NCI-H2227 treated with DMSO at 0.1 percent for 48 hours (cell line): ENCODE results near the gene TRPC4AP.
"Not testable (repeated sequence)": the region's sequence is repeated elsewhere in the genome, so short reads cannot be mapped to it uniquely, and the experiment has no call there.

Experiments
- DNase-seq: peaks from one replicate; lab custom pipeline; 2025; lab: John Stamatoyannopoulos, UW

TRPC4AP gene

DNA sequence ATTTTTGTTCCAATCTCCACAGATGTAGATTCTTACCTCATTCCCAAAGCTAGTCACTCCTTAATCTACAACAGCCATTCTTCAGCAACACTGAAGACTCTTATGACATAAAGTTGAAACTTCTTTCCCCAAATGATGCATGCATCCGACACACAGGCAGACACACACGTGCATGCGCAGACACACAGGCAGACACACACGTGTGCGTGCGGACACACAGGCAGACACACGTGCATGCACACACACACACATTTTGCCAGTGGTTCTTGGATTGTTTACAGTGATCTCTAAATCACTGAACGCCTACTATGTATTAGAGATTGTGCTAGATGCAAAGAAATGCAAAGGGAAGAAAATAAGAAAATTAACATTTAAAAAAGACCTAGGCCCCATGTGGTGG, 9.0 kb upstream of the TRPC4AP start:
- no peak for DNase-seq

DNA sequence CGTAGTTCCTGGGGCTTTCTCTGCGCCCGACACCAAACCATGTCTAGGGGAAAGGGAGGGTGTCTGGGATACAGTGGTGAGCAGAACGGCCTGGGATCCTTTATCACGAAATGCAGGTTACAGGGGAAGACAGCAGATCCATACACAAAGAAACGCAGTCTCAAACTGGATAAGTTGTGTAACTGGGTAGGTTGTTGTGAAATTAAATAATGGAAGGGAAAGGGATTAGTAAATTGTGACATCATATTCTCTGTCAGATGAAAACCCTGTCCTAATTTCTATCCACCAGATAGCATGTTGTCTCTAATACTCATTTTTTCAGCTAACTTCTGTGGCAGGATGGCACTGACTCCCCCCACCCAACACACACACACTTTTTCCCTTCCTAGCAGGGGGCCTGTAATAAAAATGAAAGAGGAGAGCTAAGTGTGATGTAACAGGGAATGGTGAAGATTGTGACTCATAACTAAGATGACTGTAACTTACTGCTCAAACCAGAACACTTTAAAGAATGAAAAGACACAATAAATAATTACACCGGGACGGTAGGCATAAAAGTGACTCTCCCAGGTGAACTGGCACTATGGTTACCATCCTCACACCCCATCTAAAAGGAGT, 769 bp upstream of the TRPC4AP start:
- DNase-seq = no peak

DNA sequence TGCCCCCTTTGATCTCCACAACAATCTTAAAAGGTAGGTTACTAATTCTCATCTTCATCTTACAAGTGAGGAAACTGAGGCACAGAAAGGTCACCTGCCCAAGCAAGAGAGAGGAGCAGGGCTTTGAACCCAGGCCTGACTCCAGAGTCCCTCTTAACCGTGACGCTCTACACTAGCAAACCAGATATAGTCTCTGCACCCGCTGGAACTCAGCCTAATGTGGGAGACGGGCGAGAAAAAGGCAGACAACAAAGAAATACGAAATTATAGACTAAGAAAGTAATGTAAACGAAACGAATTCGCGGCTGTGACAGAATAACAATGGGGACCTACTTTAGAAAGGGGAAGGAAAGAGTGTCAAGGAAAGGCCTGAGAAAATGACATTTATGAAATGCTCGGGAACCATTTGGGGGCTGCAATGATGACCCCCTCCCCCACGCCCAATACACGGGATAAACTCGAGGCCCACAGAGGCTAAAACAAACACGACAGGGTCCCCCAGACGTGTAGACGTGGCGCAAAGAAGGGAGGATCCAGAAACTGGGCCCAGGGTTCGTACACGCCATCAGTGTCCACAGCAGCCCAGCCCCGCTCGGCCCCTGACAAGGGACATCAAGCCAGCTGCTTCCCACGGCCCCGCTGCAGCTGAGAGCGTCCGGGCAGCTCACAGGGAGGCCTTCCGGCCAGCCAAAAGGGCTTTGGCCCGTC, 637 bp downstream of the TRPC4AP start:
- DNase-seq = no peak

DNA sequence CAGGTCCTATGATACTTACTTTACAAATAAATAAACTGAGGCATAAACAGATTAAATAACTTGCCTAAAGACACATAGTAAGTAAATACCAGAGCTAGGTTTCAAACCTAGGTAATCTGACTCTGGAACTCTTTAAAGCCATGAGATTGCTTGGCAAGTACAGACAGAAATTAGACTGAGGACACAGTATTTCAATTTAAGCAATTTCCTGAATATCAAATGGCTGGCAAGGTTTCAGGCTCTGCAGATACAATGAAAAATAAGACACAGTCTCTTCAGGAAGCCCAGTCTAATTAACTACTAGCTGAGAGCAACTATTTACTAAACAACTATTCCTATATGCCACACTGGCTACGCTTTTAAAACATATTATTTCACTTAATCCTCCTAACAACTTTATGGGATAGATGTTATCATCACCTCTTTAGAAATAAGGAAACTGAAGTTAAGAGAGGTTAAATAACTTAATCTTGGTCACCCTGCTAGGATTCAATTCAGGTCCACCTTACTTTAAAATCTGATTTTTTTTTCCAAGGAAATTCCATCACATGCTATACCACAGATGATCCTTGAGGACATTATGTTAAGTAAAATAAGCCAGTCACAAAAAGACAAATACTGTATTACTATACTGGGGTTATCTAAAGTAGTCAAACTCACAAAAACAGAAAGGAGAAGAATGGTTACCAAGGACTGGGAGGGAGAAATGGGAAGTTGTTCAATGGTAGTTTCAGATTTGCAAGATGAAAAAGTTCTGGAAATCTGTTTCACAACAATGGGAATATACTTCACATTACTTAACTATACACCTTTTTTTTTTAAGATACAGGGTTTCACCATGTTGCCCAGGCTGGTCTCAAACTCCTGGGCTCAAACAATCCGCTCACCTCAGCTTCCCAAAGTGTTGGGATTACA, 4.1 kb downstream of the TRPC4AP start:
- DNase-seq = no peak

DNA sequence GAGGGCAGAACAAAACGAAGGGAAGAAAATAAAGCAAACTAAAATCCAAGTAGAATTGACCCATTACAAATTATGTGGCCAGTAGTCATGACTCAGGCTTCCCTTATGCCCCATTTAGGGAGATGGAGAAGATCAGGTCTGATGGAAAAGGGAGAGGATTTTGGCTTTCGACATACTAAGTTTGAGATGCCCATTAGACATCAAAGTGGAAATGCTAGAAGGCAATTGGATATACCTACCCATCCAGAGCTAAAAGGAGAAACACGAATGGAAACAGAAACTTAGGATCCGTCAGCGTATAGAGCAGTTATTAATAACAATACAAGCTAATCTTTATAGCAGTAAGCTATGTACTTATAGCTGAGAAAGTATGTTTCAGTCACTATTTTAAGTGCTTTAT, 4.8 kb downstream of the TRPC4AP start:
- no peak for DNase-seq

DNA sequence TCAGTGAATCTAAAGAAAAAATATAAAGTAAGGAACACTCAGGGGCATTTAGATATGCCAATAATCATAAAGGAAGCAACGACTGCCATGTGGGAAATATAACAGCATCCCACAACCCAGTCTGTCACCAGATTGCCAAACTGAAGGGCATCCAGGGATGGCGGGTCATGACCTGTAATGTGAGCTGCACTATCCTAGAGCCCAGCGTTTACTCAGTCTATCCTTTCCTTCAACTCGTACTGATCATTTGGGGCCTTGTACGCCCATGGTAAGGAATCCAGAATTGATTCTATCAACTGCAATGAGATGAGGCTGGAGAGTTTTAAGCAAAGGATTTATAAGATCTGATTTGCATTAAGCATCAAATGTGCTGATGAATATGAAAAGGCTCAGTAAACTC, 5.3 kb downstream of the TRPC4AP start:
- no peak for DNase-seq

DNA sequence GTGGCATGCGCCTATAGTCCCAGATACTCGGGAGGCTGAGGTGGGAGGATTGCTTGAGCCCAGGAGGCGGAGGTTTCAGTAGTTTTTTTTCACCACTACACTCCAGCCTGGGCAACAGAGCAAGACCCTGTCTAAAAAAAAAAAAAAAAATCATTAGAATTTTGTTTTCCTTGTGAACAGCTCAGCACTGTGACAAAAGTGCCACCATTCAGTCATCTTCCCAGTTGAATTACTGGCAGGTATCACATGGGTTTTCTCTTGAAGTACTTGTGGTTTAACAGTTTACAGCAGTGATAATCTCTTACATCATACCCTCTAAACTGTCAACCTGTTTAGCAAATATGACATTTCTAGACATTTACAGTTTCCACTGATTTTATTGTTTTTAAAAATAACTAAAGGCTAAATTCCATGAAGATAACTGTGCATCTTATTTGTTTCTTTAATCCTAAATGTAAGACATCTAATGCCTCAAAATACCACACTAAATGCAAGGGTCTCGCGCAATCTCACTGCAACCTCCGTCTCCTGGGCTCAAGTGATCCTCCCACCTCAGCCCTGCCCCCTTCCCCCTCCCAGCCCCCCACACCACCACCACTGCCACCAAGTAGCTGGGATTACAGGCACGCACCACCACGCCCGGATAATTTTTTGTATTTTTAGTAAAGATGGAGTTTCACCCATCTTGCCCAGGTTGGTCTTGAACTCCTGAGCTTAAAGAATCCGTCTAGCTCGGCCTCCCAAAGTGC, 7.0 kb downstream of the TRPC4AP start:
- no peak for DNase-seq

DNA sequence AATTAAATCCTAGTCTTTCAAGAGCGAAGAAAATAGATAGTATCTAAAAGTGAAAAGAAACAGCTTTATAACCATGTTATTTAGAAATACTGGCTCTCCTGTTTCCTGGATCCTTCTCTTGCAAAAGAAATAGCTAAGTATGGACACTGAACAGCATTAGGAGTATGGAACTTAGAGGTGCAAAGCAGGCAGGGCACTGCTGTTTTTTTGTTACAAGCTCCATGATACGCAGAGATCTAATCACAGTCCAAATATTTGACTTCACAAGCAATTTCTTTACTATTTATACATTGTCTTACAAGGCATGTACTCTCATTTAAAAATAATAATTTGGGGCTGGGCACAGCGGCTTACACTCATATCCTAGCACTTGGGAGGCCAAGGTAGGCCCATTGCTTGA, 7.6 kb downstream of the TRPC4AP start:
- DNase-seq = no peak

DNA sequence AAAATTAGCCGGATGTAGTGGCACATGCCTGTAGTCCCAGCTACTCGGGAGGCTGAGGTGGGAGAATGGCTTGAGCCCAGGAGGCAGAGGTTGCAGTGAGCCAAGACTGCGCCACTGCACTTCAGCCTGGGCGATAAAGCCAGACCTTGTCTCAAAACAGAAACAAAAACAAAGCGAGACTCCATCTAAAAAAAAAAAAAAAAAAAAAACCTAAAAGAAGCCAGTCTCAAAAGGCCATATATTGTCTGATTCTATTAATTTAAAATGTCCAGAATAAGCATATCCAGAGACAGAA, 12.3 kb downstream of the TRPC4AP start:
- not testable (repeated sequence) for DNase-seq

DNA sequence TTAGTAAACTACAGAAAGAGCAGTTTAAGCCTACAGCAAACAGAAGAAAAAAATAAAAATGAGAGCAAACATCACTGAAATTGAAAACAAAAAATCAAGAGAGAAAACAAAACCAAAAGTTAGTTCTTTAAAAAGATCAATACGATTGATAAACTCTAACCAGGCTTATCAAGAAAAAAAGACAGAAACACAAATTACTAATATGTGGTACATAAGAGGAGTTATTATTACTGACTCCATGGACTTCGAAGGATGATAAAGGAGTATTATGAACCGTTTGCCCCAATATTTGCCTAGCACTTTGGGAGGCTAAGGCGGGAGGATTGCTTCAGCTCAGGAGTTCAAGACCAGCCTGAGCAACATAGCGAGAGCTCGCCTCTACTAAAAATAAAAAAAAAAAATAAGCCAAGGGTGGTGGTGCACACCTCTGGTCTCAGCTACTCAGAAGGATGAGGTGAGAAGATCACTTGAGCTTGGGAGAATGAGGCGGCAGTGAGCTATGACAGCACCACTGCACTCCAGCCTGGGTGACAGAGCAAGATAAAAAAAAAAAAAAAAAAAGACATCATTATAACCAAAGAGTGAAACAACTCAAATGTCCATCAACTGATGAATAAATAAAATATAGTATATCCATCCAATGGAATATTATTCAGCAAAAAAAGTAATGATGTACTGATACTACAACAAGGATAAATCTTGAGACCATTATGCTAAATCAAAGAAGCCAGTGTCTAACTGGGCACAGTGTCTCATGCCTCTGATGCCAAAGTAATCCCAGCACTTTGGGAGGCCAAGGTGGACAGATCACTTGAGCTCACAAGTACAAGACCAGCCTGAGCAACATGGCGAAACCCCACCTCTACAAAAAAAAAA, 12.9 kb downstream of the TRPC4AP start:
- DNase-seq = no peak

DNA sequence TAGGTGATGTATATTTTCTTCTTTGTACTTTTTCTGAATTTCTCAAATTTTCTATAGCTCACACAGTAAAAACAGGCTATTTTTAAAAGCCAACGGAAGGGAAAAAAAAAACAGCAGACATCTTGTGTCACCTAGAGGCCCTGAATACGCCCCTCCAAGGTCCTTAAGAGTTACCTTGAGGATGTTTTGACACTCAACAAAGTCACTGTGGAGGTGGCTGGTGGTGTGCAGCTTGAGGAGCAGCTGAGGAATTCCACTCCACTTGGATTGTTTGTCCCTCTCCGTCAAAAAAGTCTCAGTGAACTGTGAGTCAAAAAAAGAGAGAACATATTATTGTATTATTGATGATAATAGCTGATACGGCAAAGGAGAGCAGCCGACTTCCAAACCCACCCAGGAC, 14.7 kb downstream of the TRPC4AP start:
- no peak for DNase-seq

DNA sequence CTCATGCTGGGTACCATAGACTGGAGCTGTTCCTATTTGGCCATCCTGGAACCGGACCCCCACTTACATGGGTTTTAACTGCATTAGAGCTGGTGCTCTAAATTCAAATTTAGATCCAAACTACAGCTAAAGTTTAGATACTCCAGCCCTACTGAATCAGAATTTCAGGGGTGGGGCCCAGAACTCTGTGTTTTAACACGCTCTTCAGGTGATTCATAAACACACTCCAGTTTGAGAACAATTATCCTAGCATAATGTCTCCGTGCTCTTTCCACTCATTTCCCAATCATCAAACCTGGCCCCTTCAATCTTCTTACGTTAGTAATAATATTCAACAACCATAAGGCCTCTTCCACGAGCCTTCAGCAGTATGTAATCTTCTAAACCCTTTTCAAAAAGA, 15.3 kb downstream of the TRPC4AP start:
- no peak for DNase-seq

DNA sequence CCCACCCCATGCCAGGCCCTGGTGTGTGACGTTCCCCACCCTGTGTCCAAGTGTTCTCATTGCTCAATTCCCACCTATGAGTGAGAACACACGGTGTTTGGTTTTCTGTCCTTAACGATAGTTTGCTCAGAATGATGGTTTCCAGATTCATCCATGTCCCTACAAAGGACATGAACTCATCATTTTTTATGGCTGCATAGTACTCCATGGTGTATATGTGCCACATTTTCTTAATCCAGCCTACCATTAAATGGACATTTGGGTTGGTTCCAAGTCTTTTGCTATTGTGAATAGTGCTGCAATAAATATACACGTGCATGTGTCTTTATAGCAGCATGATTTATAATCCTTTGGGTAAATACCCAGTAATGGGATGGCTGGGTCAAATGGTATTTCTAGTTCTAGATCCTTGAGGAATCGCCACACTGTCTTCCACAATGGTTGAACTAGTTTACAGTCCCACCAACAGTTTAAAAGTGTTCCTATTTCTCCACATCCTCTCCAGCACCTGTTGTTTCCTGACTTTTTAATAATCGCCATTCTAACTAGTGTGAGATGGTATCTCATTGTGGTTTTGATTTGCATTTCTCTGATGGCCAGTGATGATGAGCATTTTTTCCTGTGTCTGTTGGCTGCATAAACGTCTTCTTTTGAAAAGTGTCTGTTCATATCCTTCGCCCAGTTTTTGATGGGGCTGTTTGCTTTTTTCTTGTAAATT, 21.0 kb downstream of the TRPC4AP start:
- not testable (repeated sequence) for DNase-seq

DNA sequence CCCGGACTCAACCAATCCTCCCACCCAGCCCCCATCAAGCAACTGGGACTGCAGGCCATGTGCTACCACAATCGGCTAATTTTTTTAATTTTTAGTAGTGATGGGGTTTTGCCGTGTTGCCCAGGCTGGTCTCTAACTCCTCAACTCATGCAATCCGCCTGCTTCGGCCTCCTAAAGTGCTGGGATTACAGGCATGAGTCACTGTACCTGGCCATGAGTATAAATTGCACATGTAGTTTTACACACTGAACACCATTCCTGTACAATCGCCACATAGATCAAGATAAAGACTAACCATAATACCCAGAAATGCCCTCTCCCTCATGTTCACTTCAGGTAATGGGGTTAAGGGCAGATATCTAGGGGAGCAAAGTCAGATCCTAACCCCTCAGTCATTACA, 26.4 kb downstream of the TRPC4AP start:
- no peak for DNase-seq

DNA sequence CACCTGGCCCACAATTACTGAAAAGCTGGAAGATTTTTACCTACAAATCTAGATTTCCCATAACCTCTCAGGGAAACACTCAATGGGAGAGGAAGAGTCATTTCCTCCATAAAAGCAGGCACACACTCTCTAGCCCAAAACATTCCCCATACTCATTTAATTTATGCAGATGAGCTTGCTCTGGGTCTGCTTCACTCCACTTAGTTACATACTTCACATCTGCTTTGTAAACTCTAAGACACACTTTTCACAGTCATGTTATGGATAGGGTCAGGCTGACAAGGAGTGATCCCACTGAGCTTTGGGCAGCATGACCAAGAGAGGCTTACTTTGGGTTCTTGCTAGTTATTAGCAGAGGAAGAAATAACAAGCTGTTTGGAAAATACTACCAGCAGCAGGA, 27.4 kb downstream of the TRPC4AP start:
- no peak for DNase-seq

DNA sequence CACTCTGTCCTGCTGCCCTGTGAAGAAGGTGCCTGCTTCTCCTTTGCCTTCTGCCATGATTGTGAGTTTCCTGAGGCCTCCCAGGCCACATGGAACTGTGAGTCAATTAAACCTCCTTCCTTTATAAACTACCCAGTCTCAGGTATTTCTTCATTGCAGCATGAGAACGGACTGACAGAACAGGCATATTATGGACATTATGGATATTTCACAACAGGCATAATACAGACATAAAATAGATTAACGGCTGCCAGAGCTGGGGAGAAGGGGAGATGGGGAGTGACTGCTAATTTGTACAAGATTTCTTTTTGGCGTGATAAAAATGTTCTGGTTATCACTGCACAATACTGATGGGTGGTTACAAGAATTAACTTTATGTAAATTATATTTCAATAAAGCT, 29.4 kb downstream of the TRPC4AP start:
- DNase-seq = no peak

DNA sequence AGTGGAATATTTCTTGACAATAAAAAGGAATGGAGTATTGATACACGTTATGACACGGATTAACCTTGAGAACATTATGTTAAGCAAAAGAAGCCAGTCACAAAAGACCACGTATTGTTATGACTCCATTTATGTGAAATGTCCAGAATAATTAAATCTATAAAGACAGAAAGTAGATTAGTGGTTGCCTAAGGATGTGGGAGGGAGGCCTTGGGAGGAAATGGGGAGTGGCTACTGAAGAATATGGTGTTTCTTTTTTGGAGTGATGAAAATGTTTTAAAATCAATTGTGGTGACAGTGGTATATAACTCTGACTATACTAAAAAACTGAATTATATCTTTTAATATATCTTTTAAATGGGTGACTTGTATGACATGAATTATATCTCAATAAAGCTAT, 30.1 kb downstream of the TRPC4AP start:
- DNase-seq = no peak

DNA sequence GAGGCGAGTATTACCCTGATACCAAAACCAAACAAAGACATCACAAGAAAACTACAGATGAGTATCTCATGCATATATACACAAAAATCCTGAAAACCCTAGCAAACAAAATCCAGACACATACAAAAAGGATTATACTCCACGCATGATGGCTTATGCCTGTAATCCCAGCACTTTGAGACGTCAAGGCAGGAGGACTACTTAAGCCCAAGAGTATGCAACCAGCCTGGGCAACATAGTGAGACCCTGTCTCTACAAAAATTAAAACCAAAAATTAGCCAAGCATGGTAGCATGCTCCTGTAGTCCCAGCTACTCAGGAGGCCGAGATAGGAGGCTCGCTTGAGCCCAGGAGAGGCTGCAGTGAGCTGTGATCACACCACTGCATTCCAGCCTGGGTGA, 32.4 kb downstream of the TRPC4AP start:
- DNase-seq = no peak

DNA sequence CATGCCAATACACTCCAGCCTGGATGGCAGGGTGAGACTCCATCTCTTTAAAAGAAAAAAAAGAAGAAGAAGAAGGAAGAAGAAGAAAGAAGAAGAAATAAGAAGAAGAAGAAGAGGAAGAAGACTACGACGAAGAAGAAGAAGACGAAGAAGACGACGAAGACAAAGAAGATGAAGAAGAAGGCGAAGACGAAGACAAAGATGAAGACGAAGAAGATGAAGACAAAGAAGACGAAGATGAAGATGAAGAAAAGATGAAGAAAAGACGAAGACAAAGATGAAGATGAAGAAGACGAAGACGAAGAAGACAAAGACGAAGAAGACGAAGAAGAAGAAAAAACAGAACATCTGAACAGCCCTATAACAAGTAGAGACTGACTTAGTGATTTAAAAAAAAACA, 33.0 kb downstream of the TRPC4AP start:
- DNase-seq = no peak

DNA sequence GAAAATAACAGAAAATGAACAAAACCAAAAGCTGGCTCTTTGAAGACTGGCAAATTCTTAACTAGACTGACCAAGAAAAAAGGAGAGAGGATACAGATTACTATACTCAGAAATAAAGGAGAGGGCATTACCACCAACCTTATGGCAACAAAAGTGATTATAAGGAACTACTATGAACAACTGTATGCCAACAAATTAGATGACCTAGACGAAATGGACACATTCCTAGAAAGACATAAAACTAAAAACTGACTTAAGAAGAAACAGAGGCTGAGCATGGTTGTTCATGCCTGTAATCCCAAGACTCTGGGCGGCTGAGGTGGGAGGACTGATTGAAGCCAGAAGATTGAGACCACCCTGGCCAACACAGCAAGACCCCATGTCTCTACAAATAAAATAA, 33.5 kb downstream of the TRPC4AP start:
- no peak for DNase-seq
